ENCODE data around the gene SGCD.

SGCD gene

GRCh38 chr5:156326718-156327259, at the start of gene SGCD:
TSS of gene SGCD (plus strand) at chr5:156327164.
- peak; percentile 1 for DNase-seq (ENCODE audit: low read depth)
- H3K4me3 ChIP-seq (ENCODE audit: low read length): no peak within 1 kb of the TSS
- TF ChIP-seq, protein P1, sequence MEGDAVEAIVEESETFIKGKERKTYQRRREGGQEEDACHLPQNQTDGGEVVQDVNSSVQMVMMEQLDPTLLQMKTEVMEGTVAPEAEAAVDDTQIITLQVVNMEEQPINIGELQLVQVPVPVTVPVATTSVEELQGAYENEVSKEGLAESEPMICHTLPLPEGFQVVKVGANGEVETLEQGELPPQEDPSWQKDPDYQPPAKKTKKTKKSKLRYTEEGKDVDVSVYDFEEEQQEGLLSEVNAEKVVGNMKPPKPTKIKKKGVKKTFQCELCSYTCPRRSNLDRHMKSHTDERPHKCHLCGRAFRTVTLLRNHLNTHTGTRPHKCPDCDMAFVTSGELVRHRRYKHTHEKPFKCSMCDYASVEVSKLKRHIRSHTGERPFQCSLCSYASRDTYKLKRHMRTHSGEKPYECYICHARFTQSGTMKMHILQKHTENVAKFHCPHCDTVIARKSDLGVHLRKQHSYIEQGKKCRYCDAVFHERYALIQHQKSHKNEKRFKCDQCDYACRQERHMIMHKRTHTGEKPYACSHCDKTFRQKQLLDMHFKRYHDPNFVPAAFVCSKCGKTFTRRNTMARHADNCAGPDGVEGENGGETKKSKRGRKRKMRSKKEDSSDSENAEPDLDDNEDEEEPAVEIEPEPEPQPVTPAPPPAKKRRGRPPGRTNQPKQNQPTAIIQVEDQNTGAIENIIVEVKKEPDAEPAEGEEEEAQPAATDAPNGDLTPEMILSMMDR (IDR thresholded peaks at IDR 0.05; ENCODE audit: insufficient read depth, low read depth, low read length, missing control alignments): no peak

DNA sequence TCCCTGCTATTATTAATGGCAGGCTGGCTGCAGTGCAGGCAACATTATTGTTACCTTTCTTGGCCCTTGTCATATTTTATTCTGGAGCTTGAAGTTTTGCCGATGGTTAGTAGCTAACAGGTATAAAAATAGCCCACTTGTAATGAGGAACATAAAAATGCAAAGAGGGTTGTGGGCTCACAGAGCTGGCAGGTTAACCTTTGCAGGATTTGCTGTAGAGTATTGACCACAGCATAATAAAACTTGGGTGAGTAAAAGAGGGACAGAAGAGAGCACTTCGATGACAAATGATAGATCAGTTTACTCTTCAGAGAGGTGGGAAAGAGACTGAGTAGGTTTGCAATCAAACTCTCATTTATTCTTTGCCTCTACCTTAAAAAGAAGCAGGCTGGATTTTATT, 49.7 kb upstream of the SGCD start:
- no peak overlapping the region for H3K4me3 ChIP-seq (ENCODE audit: low read length)
- TF ChIP-seq, protein P1 (IDR thresholded peaks at IDR 0.05; ENCODE audit: insufficient read depth, low read depth, low read length, missing control alignments): no peak
- no peak for DNase-seq (ENCODE audit: low read depth)

DNA sequence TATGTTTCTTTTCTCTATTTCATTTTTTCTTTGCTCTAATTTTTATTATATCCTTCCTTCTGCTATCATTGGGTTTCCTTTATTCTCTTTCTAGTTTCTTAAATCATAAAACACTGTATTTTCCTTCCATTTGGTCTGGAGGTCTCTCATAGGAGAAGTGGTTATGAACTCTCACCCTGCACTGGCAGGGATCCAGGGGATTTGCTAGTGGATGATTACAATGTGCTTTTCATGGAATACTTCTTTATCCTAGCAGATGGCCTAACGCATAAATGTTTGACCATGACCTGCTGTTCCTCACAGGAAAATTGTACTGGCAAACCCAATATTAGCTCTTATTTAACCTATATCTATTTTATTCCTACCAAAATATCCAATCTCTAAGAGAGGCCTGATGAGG, 31.5 kb upstream of the SGCD start:
- H3K4me3 ChIP-seq (ENCODE audit: low read length): no peak overlapping the region
- DNase-seq (ENCODE audit: low read depth): no peak
- TF ChIP-seq, protein P1 (IDR thresholded peaks at IDR 0.05; ENCODE audit: insufficient read depth, low read depth, low read length, missing control alignments): no peak

DNA sequence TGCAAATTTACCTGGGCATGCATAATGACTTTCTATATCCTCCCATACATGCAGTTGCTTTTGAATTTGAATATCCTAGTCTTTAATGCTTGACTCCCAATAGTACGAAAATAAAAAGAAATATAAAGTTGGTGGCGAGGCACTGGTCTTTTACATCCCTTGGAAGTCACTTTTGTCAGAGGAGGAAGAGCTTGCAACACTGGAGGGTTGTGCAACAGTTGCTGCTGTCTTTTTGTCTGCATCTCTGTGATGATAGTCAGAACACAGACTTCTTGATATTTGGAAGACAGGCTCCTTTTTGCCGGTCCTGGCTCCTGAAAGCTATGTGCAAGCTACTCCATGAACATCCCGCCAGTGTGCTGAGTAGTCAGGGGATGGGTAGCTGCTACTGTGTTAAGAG, 16.8 kb upstream of the SGCD start:
- no peak for DNase-seq (ENCODE audit: low read depth)
- H3K4me3 ChIP-seq (ENCODE audit: low read length): no peak overlapping the region
- TF ChIP-seq, protein P1 (IDR thresholded peaks at IDR 0.05; ENCODE audit: insufficient read depth, low read depth, low read length, missing control alignments): no peak

DNA sequence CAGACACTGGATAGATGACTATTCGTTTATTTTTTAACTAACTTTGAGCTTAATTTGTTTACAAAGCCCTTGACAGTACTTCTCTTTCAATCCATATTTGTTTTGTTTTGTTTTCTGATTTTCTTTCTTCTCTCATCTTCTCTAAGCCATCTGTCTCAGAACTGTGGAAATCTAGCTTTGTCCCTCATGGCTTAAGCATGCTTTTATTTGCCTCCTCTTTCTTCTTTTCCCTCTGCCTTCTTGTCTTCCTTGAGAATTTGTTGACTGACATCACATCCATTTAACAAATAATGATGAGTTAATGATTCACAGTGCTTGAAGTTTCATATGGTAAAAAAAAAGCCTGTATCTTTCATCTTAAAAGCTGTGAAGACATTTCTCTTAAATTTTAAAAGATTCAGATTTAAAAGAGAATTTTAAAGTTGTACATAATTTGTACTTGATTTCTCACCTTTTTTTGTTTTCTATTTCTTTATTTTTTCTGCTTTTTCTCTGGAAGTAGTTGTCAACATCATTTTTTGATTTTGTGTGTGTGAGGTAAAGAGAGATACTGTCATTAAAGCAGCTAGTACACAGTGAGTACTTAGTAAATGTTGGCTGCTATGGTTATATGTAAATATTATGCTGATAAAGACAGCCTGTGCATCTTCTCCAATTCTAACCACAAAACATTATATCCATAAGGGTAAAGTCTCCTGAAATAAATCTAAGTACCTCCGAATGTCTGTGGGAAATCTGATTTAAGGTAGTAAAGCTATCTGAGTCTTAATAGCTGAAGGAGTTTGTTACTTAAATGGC, 13.9 kb upstream of the SGCD start:
- no peak overlapping the region for H3K4me3 ChIP-seq (ENCODE audit: low read length)
- TF ChIP-seq, protein P1 (IDR thresholded peaks at IDR 0.05; ENCODE audit: insufficient read depth, low read depth, low read length, missing control alignments): no peak
- no peak for DNase-seq (ENCODE audit: low read depth)

GRCh38 chr5:156314416-156314815, 12.5 kb upstream of the SGCD start:
- no peak overlapping the region for H3K4me3 ChIP-seq (ENCODE audit: low read length)
- TF ChIP-seq, protein P1 (IDR thresholded peaks at IDR 0.05; ENCODE audit: insufficient read depth, low read depth, low read length, missing control alignments): no peak
- DNase-seq (ENCODE audit: low read depth): no peak

DNA sequence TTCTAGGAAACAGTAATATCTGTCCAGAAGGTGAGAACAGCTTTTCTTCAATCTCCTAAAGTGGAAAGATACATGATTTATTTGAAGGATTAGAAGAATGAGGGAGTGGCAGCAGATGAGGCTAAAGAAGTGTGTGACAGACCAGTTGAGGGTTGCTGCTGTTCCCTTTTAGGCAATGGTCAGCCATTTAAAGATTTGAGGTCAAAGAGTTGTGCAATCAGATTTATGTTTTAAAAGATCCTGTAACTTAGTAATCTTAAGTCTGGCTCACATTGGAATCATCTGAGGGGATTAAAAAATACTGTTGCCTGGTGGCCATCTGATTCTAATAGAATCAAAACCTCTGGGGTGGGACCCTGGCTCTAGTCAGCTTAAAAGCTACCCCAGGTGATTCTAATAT, 4.3 kb upstream of the SGCD start:
- TF ChIP-seq, protein P1 (IDR thresholded peaks at IDR 0.05; ENCODE audit: insufficient read depth, low read depth, low read length, missing control alignments): no peak
- no peak for DNase-seq (ENCODE audit: low read depth)
- no peak overlapping the region for H3K4me3 ChIP-seq (ENCODE audit: low read length)

Data from epithelial cell of esophagus (primary cell).